ENCODE results near the gene IGFBP3.
"Not testable (repeated sequence)": the region's sequence is repeated elsewhere in the genome, so short reads cannot be mapped to it uniquely, and the experiment has no call there.

IGFBP3 gene

GRCh38 chr7:45920502-45921380, at the start of gene IGFBP3:
IGFBP3 (minus strand) TSS chr7:45921272; CDS start chr7:45921140, 132 bp downstream.
- ATAC-seq = no peak
- DNase-seq = peak; percentile 10

DNA sequence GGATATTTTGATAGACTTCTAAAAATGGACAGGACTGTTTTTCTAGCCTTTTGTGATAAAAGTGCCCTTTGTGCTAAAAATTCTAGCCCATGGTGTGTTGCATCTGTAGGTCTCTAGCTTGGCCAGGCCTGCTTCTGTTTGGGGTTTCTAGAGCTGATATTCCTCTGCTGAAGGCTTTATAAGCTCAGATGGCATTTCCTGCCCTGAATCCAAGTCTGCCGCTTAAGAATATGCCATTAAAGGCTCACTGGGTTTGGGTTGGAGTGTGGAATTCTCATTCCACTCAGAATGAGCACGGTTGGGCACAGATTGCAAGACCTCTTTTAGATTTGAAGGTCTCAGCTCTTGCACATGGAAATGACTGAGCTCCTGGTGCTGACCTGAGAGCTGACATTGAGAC, 49.4 kb upstream of the IGFBP3 start:
- ATAC-seq = no peak
- DNase-seq = no peak

GRCh38 chr7:45969940-45970339, 48.9 kb upstream of the IGFBP3 start:
- no peak for DNase-seq
- no peak for ATAC-seq

- DNase-seq (no peak), ATAC-seq (no peak)
These were observed 47.9 kb upstream of the IGFBP3 start for GRCh38 chr7:45968856-45969541.

GRCh38 chr7:45968312-45968711, 47.2 kb upstream of the IGFBP3 start:
- no peak for ATAC-seq

DNA sequence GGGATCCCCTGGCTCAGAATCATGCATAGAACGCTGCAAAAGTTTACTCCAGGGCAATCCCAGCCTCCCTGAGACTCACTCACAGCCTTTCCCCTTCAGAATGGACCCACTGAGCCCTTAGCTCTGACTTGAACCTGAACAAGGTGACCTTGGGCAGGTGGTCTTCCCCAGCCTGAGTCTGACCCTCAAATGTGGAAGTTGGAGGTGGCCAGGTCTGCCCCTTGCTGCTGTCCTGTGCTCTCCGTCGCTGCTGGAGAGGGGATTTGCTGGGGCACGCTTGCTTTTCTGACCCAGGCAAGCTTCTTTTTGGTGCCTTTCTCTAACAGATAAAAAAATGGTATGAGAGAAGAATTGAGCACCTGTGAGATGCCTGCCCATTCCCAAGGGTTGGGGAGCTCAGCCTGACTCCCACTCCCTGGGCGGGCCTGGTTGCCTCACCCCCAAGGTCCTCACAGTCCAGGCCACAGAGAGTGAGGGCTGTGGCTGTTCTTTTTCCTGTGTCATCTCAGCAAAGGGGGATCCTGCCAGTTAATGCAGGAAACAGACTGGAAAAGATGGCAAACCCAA, 46.6 kb upstream of the IGFBP3 start:
- ATAC-seq = no peak

More at GRCh38 chr7:45968312-45968711, 47.2 kb upstream of the IGFBP3 start:
- no peak for DNase-seq

DNA sequence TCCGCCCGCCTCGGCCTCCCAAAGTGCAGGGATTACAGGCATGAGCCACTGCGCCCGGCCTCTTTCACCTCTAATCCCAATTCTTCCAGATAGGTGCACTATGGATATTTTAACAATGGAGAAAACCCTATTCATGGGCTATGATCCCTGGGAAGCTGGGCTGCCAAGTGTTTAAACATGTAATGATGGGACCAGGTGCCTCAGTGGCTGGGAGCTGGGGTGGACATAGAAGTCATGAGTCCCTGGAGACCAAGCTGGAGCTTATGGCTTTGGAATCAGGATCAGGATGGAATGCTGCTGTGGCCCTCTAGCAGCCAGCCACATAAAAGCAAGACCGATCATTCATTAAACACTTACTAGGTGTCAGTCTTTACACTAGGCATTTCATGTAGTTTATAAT, 41.8 kb upstream of the IGFBP3 start:
- no peak for DNase-seq
- ATAC-seq = no peak

More for the DNA sequence above, 46.6 kb upstream of the IGFBP3 start:
- no peak for DNase-seq

DNA sequence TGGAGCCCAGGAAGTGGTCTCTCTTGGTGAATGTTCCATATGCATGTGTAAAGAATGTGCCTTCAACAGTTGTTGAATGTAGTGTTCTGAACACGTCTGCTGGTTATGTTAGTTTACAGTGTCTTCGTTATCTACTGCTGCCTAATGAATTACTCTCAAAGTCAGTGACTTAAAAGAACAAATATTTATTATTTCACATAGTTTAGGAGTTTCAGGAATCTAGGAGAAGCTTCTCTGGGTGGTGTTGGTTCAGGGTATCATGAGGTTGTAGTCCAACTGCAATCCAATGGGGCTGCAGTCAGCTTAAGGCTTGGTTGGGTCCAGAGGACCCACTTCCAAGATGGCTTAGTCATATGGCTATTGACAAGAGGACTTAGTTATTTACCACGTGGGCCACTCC, 36.6 kb upstream of the IGFBP3 start:
- ATAC-seq = no peak

GRCh38 chr7:45955286-45955685, 34.2 kb upstream of the IGFBP3 start:
- DNase-seq (no peak), ATAC-seq (no peak)

More for the DNA sequence above, 36.6 kb upstream of the IGFBP3 start:
- DNase-seq = no peak

GRCh38 chr7:45953055-45953454, 32.0 kb upstream of the IGFBP3 start:
- not testable (repeated sequence) for ATAC-seq

DNA sequence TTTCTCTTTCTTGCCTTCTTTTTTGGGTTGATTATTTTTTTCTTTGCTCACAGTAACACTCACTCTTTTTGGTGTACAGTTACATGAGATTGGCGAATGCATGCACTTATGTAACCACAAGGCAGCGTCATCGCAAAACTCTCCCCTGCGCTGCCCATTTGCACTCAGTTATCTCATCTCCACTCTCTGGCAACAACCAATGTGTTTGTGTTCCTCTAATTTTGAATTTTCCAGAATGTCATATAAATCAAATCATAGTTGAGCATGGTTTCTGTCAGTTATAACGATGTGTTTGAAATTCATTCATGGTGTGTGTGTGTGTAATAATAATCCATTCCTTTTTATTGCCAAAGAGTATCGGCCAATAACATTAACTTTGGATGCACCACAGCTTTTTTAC, 23.0 kb upstream of the IGFBP3 start:
- ATAC-seq (no peak), DNase-seq (no peak)

More at GRCh38 chr7:45953055-45953454, 32.0 kb upstream of the IGFBP3 start:
- DNase-seq = not testable (repeated sequence)

DNA sequence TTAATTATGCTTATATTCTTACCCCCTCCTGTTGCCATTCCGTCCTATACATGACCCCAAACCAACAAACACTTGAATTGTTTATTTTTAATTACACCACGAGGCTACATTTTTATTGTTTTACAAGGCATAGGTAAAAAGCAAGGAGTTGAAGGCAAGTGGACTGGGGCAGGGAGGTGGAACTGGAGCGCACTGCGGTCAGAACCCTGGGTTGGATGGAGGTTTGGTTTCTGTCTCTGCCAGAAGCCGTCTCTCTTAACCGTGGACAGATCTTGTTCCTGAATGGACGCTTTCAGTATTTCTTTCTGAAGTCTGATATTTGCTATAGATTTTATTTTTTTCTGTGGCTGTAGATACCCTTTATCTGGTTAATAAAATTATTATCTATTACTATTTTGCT, 19.9 kb upstream of the IGFBP3 start:
- ATAC-seq (no peak), DNase-seq (no peak)

DNA sequence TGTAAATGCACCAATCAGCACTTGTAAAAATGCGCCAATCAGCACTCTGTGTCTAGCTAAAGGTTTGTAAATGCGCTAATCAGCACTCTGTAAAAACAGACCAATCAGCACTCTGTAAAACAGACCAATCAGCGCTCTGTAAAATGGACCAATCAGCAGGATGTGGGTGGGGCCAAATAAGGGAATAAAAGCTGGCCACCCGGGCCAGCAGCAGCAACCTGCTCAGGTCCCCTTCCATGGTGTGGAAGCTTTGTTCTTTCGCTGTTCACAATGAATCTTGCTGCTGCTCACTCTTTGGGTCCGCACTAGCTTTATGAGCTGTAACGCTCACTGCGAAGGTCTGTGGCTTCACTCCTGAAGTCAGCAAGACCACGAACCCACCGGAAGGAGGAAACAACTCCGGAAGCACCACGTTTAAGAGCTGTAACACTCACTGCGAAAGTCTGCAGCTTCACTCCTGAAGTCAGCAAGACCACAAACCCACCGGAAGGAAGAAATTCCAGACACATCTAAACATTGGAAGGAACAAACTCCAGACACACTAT, 19.2 kb upstream of the IGFBP3 start:
- ATAC-seq (peak; percentile 23), DNase-seq (peak; percentile 29)

DNA sequence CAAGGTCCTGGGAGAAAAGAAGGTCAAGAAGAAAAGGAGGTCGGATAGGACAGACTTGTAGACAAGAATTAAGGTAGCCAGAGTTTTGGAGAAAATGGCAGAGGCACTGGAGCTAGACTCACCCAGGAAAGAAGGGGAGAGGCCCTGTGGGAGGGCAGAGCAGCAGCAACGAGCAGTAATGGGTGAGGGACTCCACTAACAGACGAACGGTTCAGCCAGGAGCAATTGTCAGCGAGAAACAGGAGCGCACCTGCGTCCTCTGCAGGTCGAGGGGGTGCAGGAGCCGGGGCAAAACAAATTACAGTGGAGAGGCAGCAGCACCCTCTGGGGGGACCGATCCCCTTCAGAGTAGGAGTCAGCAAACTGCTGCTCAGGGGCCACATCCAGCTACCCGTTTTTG, 18.5 kb upstream of the IGFBP3 start:
- no peak for ATAC-seq
- DNase-seq = no peak

DNA sequence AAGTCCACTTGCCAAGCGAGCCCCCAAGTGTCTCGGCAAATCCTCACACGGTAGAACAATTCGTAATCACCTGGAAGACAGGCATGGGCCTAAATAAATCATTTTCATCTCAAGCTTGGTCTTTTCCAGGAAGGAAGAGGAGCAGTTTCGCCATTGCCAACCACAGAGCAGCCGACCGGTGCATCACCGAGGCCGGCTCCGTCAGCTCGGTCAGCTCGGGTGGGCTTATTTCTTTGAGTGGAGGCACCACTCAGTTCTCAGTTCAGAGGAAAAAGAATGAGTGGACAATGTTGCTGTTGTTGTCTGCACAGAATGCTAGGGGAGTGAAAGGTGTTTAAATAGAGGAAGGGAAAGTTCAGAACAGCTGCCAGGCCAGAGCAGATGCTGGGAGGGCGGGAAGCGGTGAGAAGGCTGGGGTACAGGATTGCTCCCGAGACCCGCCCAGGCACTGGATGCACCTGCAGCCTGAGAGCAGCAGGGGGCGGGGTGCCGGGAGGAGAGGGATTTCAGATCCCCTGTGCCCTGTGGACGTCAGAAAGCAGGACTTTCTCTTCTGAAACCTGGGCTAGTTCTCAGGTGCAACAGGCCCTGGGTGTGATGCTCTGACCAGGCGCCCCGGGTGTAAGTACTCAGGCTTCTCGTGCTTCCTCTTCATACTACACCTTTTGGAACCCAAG, 17.7 kb upstream of the IGFBP3 start:
- no peak for ATAC-seq
- DNase-seq = no peak

- ATAC-seq (no peak), DNase-seq (no peak)
These were observed 16.8 kb upstream of the IGFBP3 start for GRCh38 chr7:45937862-45938261.

GRCh38 chr7:45937301-45937700, 16.2 kb upstream of the IGFBP3 start:
- ATAC-seq = no peak
- DNase-seq = no peak

GRCh38 chr7:45930967-45931366, 9.9 kb upstream of the IGFBP3 start:
- ATAC-seq = no peak

DNA sequence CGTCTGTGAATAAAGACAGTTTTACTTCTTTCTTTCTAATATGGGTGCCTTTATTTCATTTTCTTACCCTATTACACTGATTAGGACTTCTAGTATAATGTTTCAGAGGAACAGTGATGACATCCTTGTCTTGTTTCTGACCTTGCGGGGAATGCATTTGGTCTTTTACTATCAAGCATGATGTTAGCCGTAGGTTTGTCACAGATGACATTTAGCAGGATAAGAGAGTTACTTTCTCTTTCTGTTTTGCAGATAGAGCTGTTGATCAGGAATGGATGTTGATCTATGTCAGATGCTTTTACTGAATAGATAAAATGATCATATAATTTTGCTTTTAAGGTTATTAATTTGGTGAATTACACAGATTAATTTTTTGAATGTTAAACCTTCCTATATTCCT, 6.6 kb upstream of the IGFBP3 start:
- DNase-seq (no peak), ATAC-seq (no peak)

More at GRCh38 chr7:45930967-45931366, 9.9 kb upstream of the IGFBP3 start:
- no peak for DNase-seq

DNA sequence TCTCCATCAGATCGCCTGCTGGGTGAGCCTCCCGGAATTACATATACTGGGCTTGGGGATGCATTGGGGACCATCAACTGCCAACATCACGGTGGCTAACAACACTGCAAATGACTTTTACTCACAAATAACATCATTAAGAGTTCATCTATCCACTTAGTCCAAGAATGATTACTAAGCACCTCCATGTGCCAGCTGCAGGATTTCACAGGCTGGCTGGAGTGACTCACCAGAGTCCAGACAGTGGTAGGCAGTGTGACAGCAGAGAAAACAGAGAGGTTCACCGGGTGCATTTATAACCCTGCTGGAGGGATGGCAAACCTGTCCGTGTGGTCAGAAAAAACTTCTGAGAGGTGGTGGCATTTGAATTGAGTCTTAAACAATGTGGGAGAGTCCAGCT, 3.2 kb upstream of the IGFBP3 start:
- no peak for DNase-seq

DNA sequence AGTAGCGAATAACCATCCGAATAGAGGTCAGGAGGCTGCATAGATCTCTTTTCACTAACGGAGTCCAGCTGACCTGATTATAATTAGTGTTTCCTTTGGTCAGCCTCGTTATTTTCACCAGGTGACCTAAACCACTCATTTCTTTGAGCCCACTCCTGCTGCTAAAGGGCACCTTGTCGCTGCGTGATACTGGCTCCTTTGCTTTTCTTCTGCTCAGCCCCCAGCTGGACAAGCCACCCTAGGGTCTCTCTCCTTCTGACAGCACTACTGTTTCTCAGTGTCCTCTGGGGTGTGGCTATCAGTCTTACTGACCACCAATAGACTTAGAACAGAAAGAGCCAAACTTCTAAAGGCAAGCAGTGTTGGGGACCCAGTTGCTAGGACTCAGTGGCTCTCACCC, 2.7 kb upstream of the IGFBP3 start:
- ATAC-seq (no peak), DNase-seq (no peak)

More for the DNA sequence above, 3.2 kb upstream of the IGFBP3 start:
- ATAC-seq = no peak

DNA sequence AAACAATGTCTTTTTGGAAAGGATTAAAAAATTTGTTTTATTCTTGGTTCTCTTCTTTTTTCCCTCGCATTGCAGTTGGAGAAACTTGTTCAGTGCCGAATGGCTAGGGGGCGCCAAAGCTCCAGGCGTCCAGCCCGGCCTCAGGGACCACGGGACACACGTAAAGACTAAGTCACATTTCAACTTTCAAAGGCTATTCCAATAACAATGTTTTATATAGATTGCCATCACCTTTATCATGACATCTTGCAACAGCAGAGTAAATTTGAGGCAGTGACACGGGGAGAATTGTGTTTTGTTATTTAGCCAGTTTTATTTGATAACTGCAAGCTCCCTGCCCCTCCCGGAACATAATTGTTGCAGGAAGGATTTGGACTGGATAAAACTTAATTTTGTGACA, 2.2 kb upstream of the IGFBP3 start:
- peak; percentile 41 for ATAC-seq

More for the DNA sequence above, 2.2 kb upstream of the IGFBP3 start:
- DNase-seq = peak; percentile 75

Measured in stimulated activated naive CD8-positive, alpha-beta T cell treated with anti-CD3 and anti-CD28 coated beads, Interleukin-15, Interleukin-2, amounts not matched to agents 100 U/mL and 50 U/mL, for 24 hours (primary cell).